K562 (cell line): ENCODE results near the gene TSC22D1. TPM values are rescaled to one million over a fixed set of nuclear protein-coding genes. Genes with fewer than 3 reads are reported as not detected.

ENCODE experiments used
- ATAC-seq: fragments of 200-7000 bp; cut with Tn5 transposase; 3 replicates; pipeline ENCODE4 v1.9.1; 2020; ENCODE audit warnings: moderate library complexity
- BruUV-seq: library from RNA; stranded (reverse); fragments of 400-500 nt; replicated peaks from 2 replicates; lab custom pipeline; 2021; lab: Mats Ljungman, UMichigan
- CTCF ChIA-PET: fragments of 300-600 bp; formaldehyde crosslinking; extraction: SDS; loops from one replicate; lab custom pipeline; 2021; ENCODE audit warnings: low intra/inter-chr PET ratio; lab: Yijun Ruan, JAX
- POLR2A ChIA-PET: fragments of 300-600, 350-650 bp; sonication (Branson Sonifier 250); formaldehyde crosslinking; extraction: SDS; loops from one replicate; lab custom pipeline; 2021; ENCODE audit warnings: antibody characterized with exemption, inconsistent platforms; lab: Yijun Ruan, JAX
- DNase-seq, 4 experiments: peaks; one replicate each; pipeline versions ENCODE4 v3.0.0 to v3.0.0-alpha.2; 2011 to 2018; ENCODE audit warnings: low spot score in 3 of 4, mixed read lengths in 3 of 4; ENCODE audit errors: extremely low read depth in 1 of 4
- FAIRE-seq: peaks from 2 replicates; lab custom pipeline; 2011; peaks lifted over from hg19 to GRCh38; lab: Jason Lieb, UNC
- H2AFZ ChIP-seq: 2 replicates; pipeline ENCODE4 v1.6.0; 2011; ENCODE audit warnings: low read depth, low read length, control low read depth, inconsistent platforms
- H3K27ac ChIP-seq: fragments of 200-600 bp; 3 replicates; pipeline ENCODE4 v1.8.0; 2011; ENCODE audit warnings: low read depth, mild to moderate bottlenecking, control low read depth, inconsistent platforms, low read length, moderate library complexity, mixed read lengths; ENCODE audit errors: extremely low read depth
- H3K27me3 ChIP-seq, 2 experiments: fragments of 300-600 bp in 1 of 2; 2 replicates in 1 of 2; 3 replicates in 1 of 2; pipeline versions ENCODE4 v1.6.0 to v1.8.0; 2011; ENCODE audit warnings: inconsistent platforms in 2 of 2, low read length in 2 of 2, mild to moderate bottlenecking in 1 of 2, mixed read lengths in 1 of 2, moderate library complexity in 1 of 2; ENCODE audit not compliant: control insufficient read depth in 2 of 2, insufficient read depth in 2 of 2
- H3K36me3 ChIP-seq: fragments of 300-600 bp; 3 replicates; pipeline ENCODE4 v1.8.0; 2011; ENCODE audit warnings: mild to moderate bottlenecking, low read length, inconsistent platforms; ENCODE audit not compliant: control insufficient read depth, insufficient read depth
- H3K4me1 ChIP-seq, 2 experiments: fragments of 200-600 bp in 1 of 2; replicated peaks in 1 of 2; 2 replicates in 1 of 2; 3 replicates in 1 of 2; pipeline versions ENCODE4 v1.5.1 to v1.8.0; 2011; ENCODE audit warnings: inconsistent platforms in 2 of 2, low read length in 2 of 2, mild to moderate bottlenecking in 1 of 2, mixed read lengths in 1 of 2, moderate library complexity in 1 of 2; ENCODE audit not compliant: control insufficient read depth in 2 of 2, insufficient read depth in 2 of 2
- H3K4me2 ChIP-seq: 2 replicates; pipeline ENCODE4 v1.6.1; 2011; ENCODE audit warnings: low read length, control low read depth, inconsistent platforms, mixed read lengths; ENCODE audit not compliant: insufficient read depth
- H3K4me3 ChIP-seq: fragments of 200-600 bp; sonication (generic), shearing (Covaris generic); 2 replicates; pipeline ENCODE4 v1.5.1; 2016; ENCODE audit warnings: control low read depth, inconsistent platforms
- H3K79me2 ChIP-seq: fragments of 200-600 bp; 3 replicates; pipeline ENCODE4 v1.8.0; 2011; ENCODE audit warnings: low read length, inconsistent platforms; ENCODE audit not compliant: control insufficient read depth, insufficient read depth
- H3K9ac ChIP-seq, 2 experiments: 2 replicates each; pipeline versions ENCODE4 v1.6.0 to v1.6.1; 2011; ENCODE audit warnings: low read depth in 2 of 2, low read length in 2 of 2, control low read depth in 1 of 2, inconsistent platforms in 1 of 2, mild to moderate bottlenecking in 1 of 2, mixed read lengths in 1 of 2; ENCODE audit not compliant: insufficient read depth in 1 of 2
- H3K9me1 ChIP-seq: one replicate; pipeline ENCODE4 v1.6.0; 2011; ENCODE audit warnings: inconsistent platforms, mild to moderate bottlenecking, low read length, moderate library complexity; ENCODE audit not compliant: control insufficient read depth, insufficient read depth
- H3K9me3 ChIP-seq: replicated peaks from 2 replicates; pipeline ENCODE4 v1.5.1; 2011; ENCODE audit warnings: low read depth, low read length, inconsistent platforms; ENCODE audit not compliant: control insufficient read depth, insufficient read depth
- H4K20me1 ChIP-seq: replicated peaks from 2 replicates; pipeline ENCODE4 v1.6.1; 2011; ENCODE audit warnings: low read length, inconsistent platforms, mixed read lengths; ENCODE audit not compliant: control insufficient read depth, insufficient read depth
- CREM ChIP-seq: IDR thresholded peaks from 2 replicates; pipeline ENCODE4 v1.6.1; 2014; ENCODE audit warnings: antibody characterized with exemption, low read depth
- KAT8 ChIP-seq: fragments of 450-650 bp; IDR thresholded peaks from 2 replicates; pipeline ENCODE4 v1.6.1; 2016; ENCODE audit warnings: low read depth, mild to moderate bottlenecking
- LCOR ChIP-seq: sonication (generic); formaldehyde crosslinking; IDR thresholded peaks from 2 replicates; pipeline ENCODE4 v1.8.0; 2022; ENCODE audit warnings: mild to moderate bottlenecking, missing genetic modification reagents
- POLR3G ChIP-seq: IDR thresholded peaks from 2 replicates; pipeline ENCODE4 v1.6.1; 2011; ENCODE audit not compliant: insufficient read length, insufficient replicate concordance; ENCODE audit errors: extremely low read depth
- RBM22 ChIP-seq: fragments of 200-400 bp; formaldehyde crosslinking; IDR thresholded peaks from 2 replicates; pipeline ENCODE4 v1.6.1; 2018; ENCODE audit warnings: low read length, low read depth; ENCODE audit not compliant: poor library complexity, severe bottlenecking
- ZC3H8 ChIP-seq: fragments of 450-650 bp; IDR thresholded peaks from 2 replicates; pipeline ENCODE4 v1.6.1; 2017
- ZNF217 ChIP-seq: sonication (generic); formaldehyde crosslinking; IDR thresholded peaks from 2 replicates; pipeline ENCODE4 v1.8.0; 2022; ENCODE audit warnings: mild to moderate bottlenecking, missing genetic modification reagents
- WGBS: fragments of 100-300 bp; shearing (Covaris generic); methylation state at CpG from one replicate; pipeline ENCODE4 v1.1.6; 2016; ENCODE audit warnings: low coverage, mixed read lengths; ENCODE audit not compliant: insufficient coverage; ENCODE audit errors: missing lambda C conversion rate; 5-methylcytosine and 5-hydroxymethylcytosine counted together
- in situ Hi-C: fragments of 300-500 bp; cut with MboI; formaldehyde crosslinking; loops from 4 replicates; pipeline ENCODE4 v1.15.0; 2018; ENCODE audit warnings: inconsistent platforms, mixed read lengths
- intact Hi-C: fragments of 100-400 bp; cut with micrococcal nuclease; formaldehyde crosslinking; loops from 2 replicates; pipeline ENCODE4 v1.14.2; 2022
- polyA plus RNA-seq, 8 experiments: library from polyadenylated mRNA; depleted of rRNA in 4 of 8; stranded (reverse) in 5 of 8; unstranded in 3 of 8; fragments of >200 nt; fragmentation: Nextera tagmentation in 2 of 8; fragmentation: Illumina TruSeq in 1 of 8; extraction: Ambion mirVana in 2 of 8; extraction: Trizol in 1 of 8; gene quantifications; 2 replicates each; pipeline versions ENCODE4 v1.2.1 to v1.2.3, GENCODE V29; 2011 to 2014; ENCODE audit warnings: inconsistent platforms in 1 of 8, missing spikeins in 1 of 8
- total RNA-seq, 7 experiments: library from RNA; depleted of rRNA in 6 of 7; stranded (reverse); fragments of >200 nt in 6 of 7; fragmentation: Illumina TruSeq in 2 of 7; extraction: Trizol in 2 of 7; gene quantifications; 2 replicates each; pipeline versions ENCODE4 v1.2.1 to v1.2.3, GENCODE V29; 2011 to 2021; ENCODE audit warnings: low replicate concordance in 1 of 7
- TF ChIP-seq, protein P1 (sequence below): fragments of 450-650 bp; IDR thresholded peaks from 2 replicates; pipeline ENCODE4 v1.6.1; 2017; ENCODE audit warnings: antibody characterized with exemption, mild to moderate bottlenecking
- TF ChIP-seq, protein P2 (sequence below): sonication (generic); formaldehyde crosslinking; IDR thresholded peaks from 2 replicates; pipeline ENCODE4 v1.8.0; 2023; ENCODE audit warnings: mild to moderate bottlenecking, missing genetic modification reagents

Gene TSC22D1
- total and polyA plus RNA-seq, 9 of the 15 experiments (the other 6 are each of a cell fraction or from before 2014, with no cell fraction given): 2.6 to 19.8 (median 8.4) TPM

DNA sequence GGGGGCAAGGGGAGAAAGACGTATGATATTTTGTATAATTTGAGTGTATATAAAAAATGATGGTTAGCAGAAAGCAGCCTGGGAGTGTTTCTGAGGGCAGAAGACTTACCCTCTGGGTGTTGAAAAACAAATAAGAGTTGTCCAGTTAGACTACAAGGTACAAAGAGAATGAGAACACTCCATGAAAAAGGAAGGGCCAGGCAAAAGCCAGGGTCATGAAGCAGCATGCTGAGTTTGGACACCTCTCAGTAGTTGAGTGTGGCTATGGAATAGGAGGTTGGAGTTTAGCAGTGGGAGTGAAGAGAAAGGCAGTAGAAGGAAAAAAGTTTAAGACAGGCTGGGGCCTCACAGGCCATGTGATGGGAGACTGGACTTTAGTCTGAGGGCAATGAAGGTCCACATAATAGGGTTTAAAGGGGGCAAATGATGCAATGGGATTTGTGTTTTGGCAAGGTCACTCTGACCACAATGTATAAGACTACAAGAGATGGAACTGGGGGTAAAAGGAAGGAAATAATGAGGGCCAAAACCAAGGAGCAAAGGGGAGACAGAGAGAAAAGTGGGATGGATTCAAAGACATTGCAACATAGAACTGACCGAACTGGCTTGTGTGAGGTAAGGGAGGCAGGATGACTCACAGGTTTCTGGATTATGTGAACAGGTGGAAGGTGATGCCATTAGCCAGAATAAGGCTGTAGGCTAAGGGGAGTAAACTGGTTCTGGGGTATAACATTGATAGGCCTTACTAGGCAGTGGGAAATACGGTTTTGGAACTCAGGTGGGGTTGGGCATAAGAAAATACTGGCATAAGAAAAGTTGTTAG lies 125.9 kb downstream of the TSC22D1 start:
- no peaks in the 10 kb centered on the region for H3K79me2 ChIP-seq

DNA sequence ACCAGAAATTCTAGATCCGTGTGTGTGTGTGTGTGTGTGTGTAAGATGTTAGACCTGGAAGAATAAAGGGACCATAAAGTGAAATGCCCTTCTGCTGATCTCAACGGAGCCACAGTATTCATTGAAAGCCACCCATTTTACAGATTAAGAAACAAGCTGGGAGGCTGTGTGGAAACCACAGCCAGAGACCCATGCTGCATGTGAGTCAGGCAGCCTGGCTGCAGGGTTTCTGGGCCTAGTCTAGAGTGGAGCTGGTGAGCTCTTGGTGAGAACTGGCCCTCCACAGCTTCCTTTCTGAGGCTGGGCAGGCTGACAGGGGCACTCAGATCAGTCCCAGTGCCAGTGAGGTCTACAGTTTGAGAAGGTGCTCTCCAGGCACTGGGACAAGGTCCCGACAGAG lies 127.3 kb downstream of the TSC22D1 start:
- no TSS peak for BruUV-seq
- no peaks in the 10 kb centered on the region for H3K79me2 ChIP-seq
- CTCF ChIA-PET: no interaction called here
- no peak overlapping the region for H2AFZ ChIP-seq
- in situ Hi-C loops (no loop called here), intact Hi-C loops (no loop called here)
- H3K9ac ChIP-seq: no peak overlapping the region
- no peaks in the 10 kb centered on the region for H3K36me3 ChIP-seq
- no peaks in the 10 kb centered on the region for H3K9me1 ChIP-seq
- peaks cover 0 to 17% of the 10 kb centered on the region in 2 experiments; a peak in 2 of 5 replicates for H3K27me3 ChIP-seq
- no peak overlapping the region for H3K4me3 ChIP-seq
- no peaks in the 10 kb centered on the region for H4K20me1 ChIP-seq
- no peak overlapping the region for H3K27ac ChIP-seq
- POLR2A ChIA-PET: interaction anchor here (1.0 kb wide), 1 partner anchor 9 kb away, joined by 3 read pairs; no protein-coding TSS in a partner anchor
- no peak for ATAC-seq
- H3K4me1 ChIP-seq: no peaks in the 10 kb centered on the region
- FAIRE-seq: no peak
- H3K9me3 ChIP-seq: no peaks in the 10 kb centered on the region
- H3K4me2 ChIP-seq: no peak overlapping the region
- WGBS: 0% methylated on average over 2 of the region's 3 CpGs
- DNase-seq: no peak
- TF ChIP-seq, protein P1, sequence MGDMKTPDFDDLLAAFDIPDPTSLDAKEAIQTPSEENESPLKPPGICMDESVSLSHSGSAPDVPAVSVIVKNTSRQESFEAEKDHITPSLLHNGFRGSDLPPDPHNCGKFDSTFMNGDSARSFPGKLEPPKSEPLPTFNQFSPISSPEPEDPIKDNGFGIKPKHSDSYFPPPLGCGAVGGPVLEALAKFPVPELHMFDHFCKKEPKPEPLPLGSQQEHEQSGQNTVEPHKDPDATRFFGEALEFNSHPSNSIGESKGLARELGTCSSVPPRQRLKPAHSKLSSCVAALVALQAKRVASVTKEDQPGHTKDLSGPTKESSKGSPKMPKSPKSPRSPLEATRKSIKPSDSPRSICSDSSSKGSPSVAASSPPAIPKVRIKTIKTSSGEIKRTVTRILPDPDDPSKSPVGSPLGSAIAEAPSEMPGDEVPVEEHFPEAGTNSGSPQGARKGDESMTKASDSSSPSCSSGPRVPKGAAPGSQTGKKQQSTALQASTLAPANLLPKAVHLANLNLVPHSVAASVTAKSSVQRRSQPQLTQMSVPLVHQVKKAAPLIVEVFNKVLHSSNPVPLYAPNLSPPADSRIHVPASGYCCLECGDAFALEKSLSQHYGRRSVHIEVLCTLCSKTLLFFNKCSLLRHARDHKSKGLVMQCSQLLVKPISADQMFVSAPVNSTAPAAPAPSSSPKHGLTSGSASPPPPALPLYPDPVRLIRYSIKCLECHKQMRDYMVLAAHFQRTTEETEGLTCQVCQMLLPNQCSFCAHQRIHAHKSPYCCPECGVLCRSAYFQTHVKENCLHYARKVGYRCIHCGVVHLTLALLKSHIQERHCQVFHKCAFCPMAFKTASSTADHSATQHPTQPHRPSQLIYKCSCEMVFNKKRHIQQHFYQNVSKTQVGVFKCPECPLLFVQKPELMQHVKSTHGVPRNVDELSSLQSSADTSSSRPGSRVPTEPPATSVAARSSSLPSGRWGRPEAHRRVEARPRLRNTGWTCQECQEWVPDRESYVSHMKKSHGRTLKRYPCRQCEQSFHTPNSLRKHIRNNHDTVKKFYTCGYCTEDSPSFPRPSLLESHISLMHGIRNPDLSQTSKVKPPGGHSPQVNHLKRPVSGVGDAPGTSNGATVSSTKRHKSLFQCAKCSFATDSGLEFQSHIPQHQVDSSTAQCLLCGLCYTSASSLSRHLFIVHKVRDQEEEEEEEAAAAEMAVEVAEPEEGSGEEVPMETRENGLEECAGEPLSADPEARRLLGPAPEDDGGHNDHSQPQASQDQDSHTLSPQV: no peak
- TF ChIP-seq, protein P2, sequence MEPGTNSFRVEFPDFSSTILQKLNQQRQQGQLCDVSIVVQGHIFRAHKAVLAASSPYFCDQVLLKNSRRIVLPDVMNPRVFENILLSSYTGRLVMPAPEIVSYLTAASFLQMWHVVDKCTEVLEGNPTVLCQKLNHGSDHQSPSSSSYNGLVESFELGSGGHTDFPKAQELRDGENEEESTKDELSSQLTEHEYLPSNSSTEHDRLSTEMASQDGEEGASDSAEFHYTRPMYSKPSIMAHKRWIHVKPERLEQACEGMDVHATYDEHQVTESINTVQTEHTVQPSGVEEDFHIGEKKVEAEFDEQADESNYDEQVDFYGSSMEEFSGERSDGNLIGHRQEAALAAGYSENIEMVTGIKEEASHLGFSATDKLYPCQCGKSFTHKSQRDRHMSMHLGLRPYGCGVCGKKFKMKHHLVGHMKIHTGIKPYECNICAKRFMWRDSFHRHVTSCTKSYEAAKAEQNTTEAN (CRISPR knock-in tag): no peak
- TF ChIP-seq RBM22: no peak

More for the DNA sequence above, 125.9 kb downstream of the TSC22D1 start:
- no peak overlapping the region for H3K4me3 ChIP-seq
- H3K27ac ChIP-seq: no peak overlapping the region
- no peaks in the 10 kb centered on the region for H3K9me3 ChIP-seq
- no TSS peak for BruUV-seq
- no peaks in the 10 kb centered on the region for H4K20me1 ChIP-seq
- H3K4me2 ChIP-seq: no peak overlapping the region
- ChIA-PET POLR2A (interaction anchor here (0.6 kb wide), 2 partner anchors 13 to 76 kb away, joined by 3 read pairs; no protein-coding TSS in a partner anchor), CTCF (no interaction called here)
- TF ChIP-seq ZC3H8 (no peak), ZNF217 (no peak), LCOR (CRISPR knock-in tag) (no peak), POLR3G (no peak), KAT8 (no peak), CREM (no peak)
- intact Hi-C loops: no loop called here
- H2AFZ ChIP-seq: no peak overlapping the region
- H3K9me1 ChIP-seq: no peaks in the 10 kb centered on the region
- no peaks in the 10 kb centered on the region for H3K36me3 ChIP-seq
- FAIRE-seq (no peak), DNase-seq (no peak), ATAC-seq (no peak)
- 3% methylated on average over 3 of the region's 3 CpGs for WGBS
- no peak overlapping the region for H3K9ac ChIP-seq
- H3K27me3 ChIP-seq: peaks cover 0 to 17% of the 10 kb centered on the region in 2 experiments; a peak in 2 of 5 replicates
- no peaks in the 10 kb centered on the region for H3K4me1 ChIP-seq
- in situ Hi-C loops: loop anchor here (25.0 kb wide), 1 partner anchor 413 kb away; no protein-coding TSS in a partner anchor
